Activated naive CD8-positive, alpha-beta T cell treated with anti-CD3 and anti-CD28 coated beads, Interleukin-2, amount 50 U/mL, for 16 hours (primary cell): Measurements from ENCODE around the gene RAB31.

Experiments
- DNase-seq: peaks from one replicate; pipeline ENCODE4 v3.0.0-alpha.2; 2020; ENCODE audit warnings: low read depth, low spot score

Gene RAB31

GRCh38 chr18:9788860-9789259, 80.8 kb downstream of the RAB31 start:
- no peak for DNase-seq

- DNase-seq, result no peak
Observed at GRCh38 chr18:9790261-9790660, 82.2 kb downstream of the RAB31 start.

GRCh38 chr18:9791991-9792390, 83.9 kb downstream of the RAB31 start:
- no peak for DNase-seq

- no peak for DNase-seq
Observed at GRCh38 chr18:9792565-9793245, 84.6 kb downstream of the RAB31 start.

GRCh38 chr18:9796011-9796410, 87.9 kb downstream of the RAB31 start:
- DNase-seq, result no peak

GRCh38 chr18:9796935-9797549, 88.9 kb downstream of the RAB31 start:
- DNase-seq, result no peak

GRCh38 chr18:9802175-9803062, 94.3 kb downstream of the RAB31 start:
- DNase-seq, result no peak

GRCh38 chr18:9803063-9803697, 95.1 kb downstream of the RAB31 start:
- no peak for DNase-seq

- no peak for DNase-seq
Observed at GRCh38 chr18:9803698-9804516, 95.8 kb downstream of the RAB31 start.

- DNase-seq, result no peak
Observed at GRCh38 chr18:9804517-9805104, 96.5 kb downstream of the RAB31 start.

GRCh38 chr18:9806905-9807304, 98.8 kb downstream of the RAB31 start:
- no peak for DNase-seq

- DNase-seq, result no peak
Observed at GRCh38 chr18:9808295-9809241, 100.5 kb downstream of the RAB31 start.

- DNase-seq, result no peak
Observed at GRCh38 chr18:9809697-9810096, 101.6 kb downstream of the RAB31 start.

- no peak for DNase-seq
Observed at GRCh38 chr18:9810299-9810698, 102.2 kb downstream of the RAB31 start.

GRCh38 chr18:9810994-9811705, 103.0 kb downstream of the RAB31 start:
- no peak for DNase-seq

- DNase-seq, result no peak
Observed at GRCh38 chr18:9811978-9812377, 103.9 kb downstream of the RAB31 start.

GRCh38 chr18:9814431-9814830, 106.3 kb downstream of the RAB31 start:
- no peak for DNase-seq

- no peak for DNase-seq
Observed at GRCh38 chr18:9817286-9817685, 109.2 kb downstream of the RAB31 start.
